Measurements from ENCODE around the gene TCFL5.

DNA sequence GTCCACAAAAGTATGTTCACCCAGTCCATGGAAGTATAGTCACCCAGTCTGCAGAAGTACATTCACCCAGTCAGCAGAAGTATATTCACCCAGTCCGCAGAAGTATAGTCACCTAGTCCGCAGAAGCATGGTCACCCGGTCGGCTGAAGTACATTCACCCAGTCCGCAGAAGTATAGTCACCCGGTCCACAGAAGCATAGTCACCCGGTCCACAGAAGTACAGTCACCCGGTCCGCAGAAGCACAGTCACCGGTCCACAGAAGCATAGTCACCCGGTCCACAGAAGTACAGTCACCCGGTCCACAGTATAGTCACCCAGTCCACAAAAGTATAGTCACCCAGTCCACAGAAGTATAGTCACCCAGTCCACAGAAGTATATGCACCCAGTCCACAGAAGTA lies 8.8 kb downstream of the TCFL5 start:
- TF ChIP-seq CTCF (IDR thresholded peaks at IDR 0.05 in 8 of 11, conservative IDR thresholded peaks at IDR 0.05 in 3 of 11) (no peak), POLR2AphosphoS5 (IDR thresholded peaks at IDR 0.05) (no peak)

Measured in spleen (tissue), 7 donors.